Mesenchymal stem cell (in vitro differentiated cells and primary cell): ENCODE results near the gene KLHL21. TPM values are rescaled to one million over a fixed set of nuclear protein-coding genes. Genes with fewer than 3 reads are reported as not detected.
A peak's percentile ranks its signal among the peaks of the same experiment; 100 is the strongest.

Source experiments
- DNase-seq: peaks from one replicate; pipeline ENCODE4 v3.0.0-alpha.2; 2013
- H2AFZ ChIP-seq: one replicate; pipeline ENCODE4 v1.6.1; 2013; ENCODE audit warnings: low read depth, mild to moderate bottlenecking, control low read depth, inconsistent platforms, low read length, moderate library complexity
- H2AK5ac ChIP-seq: 2 replicates; pipeline ENCODE4 v1.6.1; 2013; ENCODE audit warnings: low read length, moderate library complexity, mild to moderate bottlenecking, inconsistent platforms; ENCODE audit not compliant: severe bottlenecking
- H2BK120ac ChIP-seq: one replicate; pipeline ENCODE4 v1.6.1; 2013; ENCODE audit warnings: low read depth, mild to moderate bottlenecking, inconsistent platforms, low read length, moderate library complexity
- H2BK12ac ChIP-seq, 2 experiments: one replicate each; pipeline ENCODE4 v1.6.1; 2013; ENCODE audit warnings: inconsistent platforms in 2 of 2, low read length in 2 of 2, mild to moderate bottlenecking in 2 of 2, moderate library complexity in 2 of 2, control low read depth in 1 of 2
- H2BK15ac ChIP-seq: one replicate; pipeline ENCODE4 v1.6.1; 2013; ENCODE audit warnings: mild to moderate bottlenecking, low read depth, inconsistent platforms; ENCODE audit not compliant: poor library complexity, severe bottlenecking
- H2BK5ac ChIP-seq: 2 replicates; pipeline ENCODE4 v1.6.1; 2013; ENCODE audit warnings: low read depth, mild to moderate bottlenecking, low read length, control low read depth, inconsistent platforms; ENCODE audit not compliant: poor library complexity, severe bottlenecking
- H3K14ac ChIP-seq, 2 experiments: one replicate each; pipeline ENCODE4 v1.6.1; 2013; ENCODE audit warnings: inconsistent platforms in 2 of 2, low read length in 2 of 2, control low read depth in 1 of 2, mild to moderate bottlenecking in 1 of 2, moderate library complexity in 1 of 2
- H3K18ac ChIP-seq, 2 experiments: one replicate each; pipeline ENCODE4 v1.6.1; 2013; ENCODE audit warnings: inconsistent platforms in 2 of 2, low read length in 2 of 2, control low read depth in 1 of 2, low read depth in 1 of 2, mild to moderate bottlenecking in 1 of 2
- H3K23ac ChIP-seq, 2 experiments: one replicate each; pipeline ENCODE4 v1.6.1; 2013; ENCODE audit warnings: inconsistent platforms in 2 of 2, low read length in 2 of 2, mild to moderate bottlenecking in 2 of 2, moderate library complexity in 2 of 2, control low read depth in 1 of 2
- H3K27ac ChIP-seq: 2 replicates; pipeline ENCODE4 v1.5.1; 2013; ENCODE audit warnings: mild to moderate bottlenecking, moderate library complexity, low read length, control low read depth, inconsistent platforms; ENCODE audit not compliant: poor library complexity, severe bottlenecking
- H3K27me3 ChIP-seq, 2 experiments: 2 replicates each; pipeline versions ENCODE4 v1.6.1 to v1.7.0; 2013; ENCODE audit warnings: low read length in 2 of 2, mild to moderate bottlenecking in 2 of 2, moderate library complexity in 2 of 2, control low read depth in 1 of 2, inconsistent platforms in 1 of 2; ENCODE audit not compliant: control insufficient read depth in 1 of 2, insufficient read depth in 1 of 2
- H3K36me3 ChIP-seq, 2 experiments: 2 replicates each; pipeline versions ENCODE4 v1.6.1 to v1.7.0; 2013; ENCODE audit warnings: low read length in 2 of 2, control low read depth in 1 of 2, inconsistent platforms in 1 of 2, low read depth in 1 of 2, mild to moderate bottlenecking in 1 of 2; ENCODE audit not compliant: insufficient read depth in 2 of 2, control insufficient read depth in 1 of 2
- H3K4ac ChIP-seq, 2 experiments: one replicate each; pipeline ENCODE4 v1.6.1; 2013; ENCODE audit warnings: inconsistent platforms in 2 of 2, low read length in 2 of 2, mild to moderate bottlenecking in 2 of 2, moderate library complexity in 2 of 2, control low read depth in 1 of 2, low read depth in 1 of 2
- H3K4me1 ChIP-seq: 2 replicates; pipeline ENCODE4 v1.6.1; 2013; ENCODE audit warnings: low read depth, low read length, control low read depth; ENCODE audit not compliant: control insufficient read depth, insufficient read depth
- H3K4me2 ChIP-seq: 2 replicates; pipeline ENCODE4 v1.6.1; 2013; ENCODE audit warnings: low read length, mild to moderate bottlenecking, inconsistent platforms; ENCODE audit not compliant: poor library complexity, severe bottlenecking
- H3K4me3 ChIP-seq, 2 experiments: 2 replicates each; pipeline versions ENCODE4 v1.5.1 to v1.7.0; 2013; ENCODE audit warnings: low read length in 2 of 2, mild to moderate bottlenecking in 2 of 2, control low read depth in 1 of 2, low read depth in 1 of 2; ENCODE audit not compliant: insufficient read depth in 1 of 2
- H3K79me1 ChIP-seq: replicated peaks from 2 replicates; pipeline ENCODE4 v1.6.1; 2013; ENCODE audit warnings: mild to moderate bottlenecking, control low read depth, low read length, inconsistent platforms; ENCODE audit not compliant: poor library complexity, severe bottlenecking
- H3K9ac ChIP-seq: 2 replicates; pipeline ENCODE4 v1.7.0; 2013; ENCODE audit warnings: mild to moderate bottlenecking, low read length, moderate library complexity
- H3K9me3 ChIP-seq: 2 replicates; pipeline ENCODE4 v1.7.0; 2013; ENCODE audit warnings: mild to moderate bottlenecking, low read length; ENCODE audit not compliant: control insufficient read depth
- H4K8ac ChIP-seq: one replicate; pipeline ENCODE4 v1.6.1; 2013; ENCODE audit warnings: inconsistent platforms, mild to moderate bottlenecking, low read length, moderate library complexity
- H4K91ac ChIP-seq: one replicate; pipeline ENCODE4 v1.6.1; 2013; ENCODE audit warnings: mild to moderate bottlenecking, low read length, inconsistent platforms
- WGBS: methylation state at CpG from one replicate; pipeline ENCODE4 v1.1.7; 2013; ENCODE audit warnings: mixed read lengths; 5-methylcytosine and 5-hydroxymethylcytosine counted together
- polyA plus RNA-seq, 2 experiments: library from polyadenylated mRNA; stranded (reverse); fragments of 200-250 nt; gene quantifications; one replicate each; pipeline ENCODE4 v1.2.3, GENCODE V29; 2013

Gene KLHL21
- polyA plus RNA-seq (2013, experiment 1 of 2), result 10.4 TPM
- 10.7 TPM for polyA plus RNA-seq (2013, experiment 2 of 2)

GRCh38 chr1:6602669-6603237 is at the start of gene KLHL21:
Gene KLHL21, minus strand, starts transcription at chr1:6602869. Its CDS starts 52 bp downstream, at chr1:6602817.
- Histone ChIP-seq H3K14ac (peak within 1 kb of the TSS in 1 of 2 experiments; percentile 100), H2BK120ac (peak within 1 kb of the TSS; percentile 91), H3K23ac (peak within 1 kb of the TSS; percentile 53 to 100), H2BK15ac (peak within 1 kb of the TSS; percentile 73), H3K4me1 (peaks cover 38% of the 10 kb centered on the region), H3K27ac (peak within 1 kb of the TSS; percentile 97), H4K91ac (peak within 1 kb of the TSS; percentile 87), H3K36me3 (peaks cover 12 to 14% of the 10 kb centered on the region in 2 experiments), H3K4me2 (peak within 1 kb of the TSS; percentile 97), H3K27me3 (no peaks in the 10 kb centered on the region), H3K18ac (peak within 1 kb of the TSS; percentile 77 to 99), H3K79me1 (peaks cover 11% of the 10 kb centered on the region), H3K9ac (peak within 1 kb of the TSS; percentile 100), H4K8ac (peak within 1 kb of the TSS; percentile 73), H2BK5ac (peak within 1 kb of the TSS; percentile 81), H2AFZ (peak within 1 kb of the TSS; percentile 68), H3K9me3 (no peaks in the 10 kb centered on the region), H3K4me3 (peak within 1 kb of the TSS; percentile 89 to 95), H2BK12ac (peak within 1 kb of the TSS; percentile 42 to 95), H2AK5ac (peak within 1 kb of the TSS; percentile 72), H3K4ac (peak within 1 kb of the TSS; percentile 76 to 96)
- under 1% methylated on average over 58 of the region's 84 CpGs for WGBS
- DNase-seq, result peak; percentile 90

GRCh38 chr1:6651909-6652308 is 49.2 kb upstream of the KLHL21 start:
- Histone ChIP-seq H3K18ac (no peak overlapping the region), H3K4ac (no peak overlapping the region), H3K4me1 (peaks cover 15% of the 10 kb centered on the region), H3K36me3 (peaks cover 43 to 45% of the 10 kb centered on the region in 2 experiments), H2AFZ (no peak overlapping the region), H2BK15ac (no peak overlapping the region), H3K23ac (no peak overlapping the region), H3K14ac (no peak overlapping the region), H3K27me3 (no peaks in the 10 kb centered on the region), H3K9ac (no peak overlapping the region), H4K91ac (no peak overlapping the region), H3K4me2 (no peak overlapping the region), H3K9me3 (no peaks in the 10 kb centered on the region), H4K8ac (no peak overlapping the region), H2BK12ac (no peak overlapping the region), H3K27ac (no peak overlapping the region), H2BK5ac (no peak overlapping the region), H3K79me1 (peaks cover 9% of the 10 kb centered on the region), H3K4me3 (no peak overlapping the region), H2BK120ac (no peak overlapping the region), H2AK5ac (no peak overlapping the region)
- WGBS, result 98% methylated on average over 17 of the region's 17 CpGs
- DNase-seq, result no peak

GRCh38 chr1:6648556-6648955 is 45.9 kb upstream of the KLHL21 start:
- Histone ChIP-seq H3K27ac (no peak overlapping the region), H3K9me3 (no peaks in the 10 kb centered on the region), H2BK120ac (no peak overlapping the region), H3K4me1 (peaks cover 14% of the 10 kb centered on the region), H3K79me1 (peaks cover 10% of the 10 kb centered on the region), H4K8ac (no peak overlapping the region), H3K9ac (no peak overlapping the region), H3K23ac (no peak overlapping the region), H2BK15ac (no peak overlapping the region), H2AFZ (no peak overlapping the region), H3K4ac (no peak overlapping the region), H3K14ac (no peak overlapping the region), H3K4me2 (no peak overlapping the region), H2AK5ac (no peak overlapping the region), H3K36me3 (peaks cover 56 to 65% of the 10 kb centered on the region in 2 experiments), H4K91ac (no peak overlapping the region), H2BK12ac (no peak overlapping the region), H3K27me3 (no peaks in the 10 kb centered on the region), H3K18ac (no peak overlapping the region), H3K4me3 (no peak overlapping the region), H2BK5ac (no peak overlapping the region)
- no peak for DNase-seq
- WGBS, result 96% methylated on average over 5 of the region's 6 CpGs

GRCh38 chr1:6646499-6647148 is 44.0 kb upstream of the KLHL21 start:
- peaks cover 55 to 70% of the 10 kb centered on the region in 2 experiments for H3K36me3 ChIP-seq
- no peak overlapping the region for H3K23ac ChIP-seq
- WGBS, result 60% methylated on average over 6 of the region's 10 CpGs
- H2BK120ac ChIP-seq, result no peak overlapping the region
- no peak overlapping the region for H3K14ac ChIP-seq
- H2AFZ ChIP-seq, result no peak overlapping the region
- H3K4me2 ChIP-seq, result no peak overlapping the region
- peaks cover 10% of the 10 kb centered on the region for H3K79me1 ChIP-seq
- H3K9me3 ChIP-seq, result no peaks in the 10 kb centered on the region
- no peak overlapping the region for H4K91ac ChIP-seq
- no peaks in the 10 kb centered on the region for H3K27me3 ChIP-seq
- H3K4ac ChIP-seq, result no peak overlapping the region
- peak; percentile 67 for DNase-seq
- no peak overlapping the region for H2AK5ac ChIP-seq
- H4K8ac ChIP-seq, result no peak overlapping the region
- H3K9ac ChIP-seq, result no peak overlapping the region
- no peak overlapping the region for H3K27ac ChIP-seq
- no peak overlapping the region for H3K18ac ChIP-seq
- no peak overlapping the region for H2BK12ac ChIP-seq
- H3K4me3 ChIP-seq, result no peak overlapping the region
- H2BK15ac ChIP-seq, result no peak overlapping the region
- H3K4me1 ChIP-seq, result peaks cover 5% of the 10 kb centered on the region
- H2BK5ac ChIP-seq, result no peak overlapping the region
